IPS DF 6.9 (cell line): Measurements from ENCODE around the gene CELF2.

Experiments
- DNase-seq: peaks from one replicate; pipeline ENCODE4 v3.0.0-alpha.2; 2013; ENCODE audit warnings: low read depth, low spot score
- H3K27ac ChIP-seq: one replicate; pipeline ENCODE4 v1.5.1; 2013; ENCODE audit warnings: low read length, control low read depth
- H3K27me3 ChIP-seq: 2 replicates; pipeline ENCODE4 v1.6.1; 2013; ENCODE audit warnings: mild to moderate bottlenecking, low read length; ENCODE audit not compliant: control insufficient read depth, insufficient read depth
- H3K36me3 ChIP-seq: 2 replicates; pipeline ENCODE4 v1.6.1; 2013; ENCODE audit warnings: low read length; ENCODE audit not compliant: control insufficient read depth, insufficient read depth
- H3K4me1 ChIP-seq: 2 replicates; pipeline ENCODE4 v1.6.1; 2013; ENCODE audit warnings: low read length; ENCODE audit not compliant: control insufficient read depth, insufficient read depth
- H3K4me3 ChIP-seq: 2 replicates; pipeline ENCODE4 v1.5.1; 2013; ENCODE audit warnings: mild to moderate bottlenecking, low read length
- H3K9me3 ChIP-seq: 2 replicates; pipeline ENCODE4 v1.6.1; 2013; ENCODE audit warnings: low read length, inconsistent platforms; ENCODE audit not compliant: control insufficient read depth, insufficient read depth
- WGBS: extraction: QIAGEN DNeasy Blood & Tissue Kit; methylation state at CpG from one replicate; pipeline ENCODE4 v1.1.7; 2013; ENCODE audit warnings: mixed read lengths, missing lambda C conversion rate; ENCODE audit not compliant: insufficient read length, insufficient coverage; 5-methylcytosine and 5-hydroxymethylcytosine counted together

Gene CELF2

GRCh38 chr10:11330383-11331045 is 312.8 kb downstream of the CELF2 start:
- DNase-seq, result no peak
- peaks cover 4% of the 10 kb centered on the region; the same call in 1 of the 2 replicates for H3K4me1 ChIP-seq
- H3K27me3 ChIP-seq, result no peaks in the 10 kb centered on the region
- no peak overlapping the region for H3K4me3 ChIP-seq
- no CpG with 5 or more reads among the region's 8 CpGs for WGBS
- H3K9me3 ChIP-seq, result no peaks in the 10 kb centered on the region
- H3K27ac ChIP-seq, result no peak overlapping the region
- no peaks in the 10 kb centered on the region for H3K36me3 ChIP-seq

DNA sequence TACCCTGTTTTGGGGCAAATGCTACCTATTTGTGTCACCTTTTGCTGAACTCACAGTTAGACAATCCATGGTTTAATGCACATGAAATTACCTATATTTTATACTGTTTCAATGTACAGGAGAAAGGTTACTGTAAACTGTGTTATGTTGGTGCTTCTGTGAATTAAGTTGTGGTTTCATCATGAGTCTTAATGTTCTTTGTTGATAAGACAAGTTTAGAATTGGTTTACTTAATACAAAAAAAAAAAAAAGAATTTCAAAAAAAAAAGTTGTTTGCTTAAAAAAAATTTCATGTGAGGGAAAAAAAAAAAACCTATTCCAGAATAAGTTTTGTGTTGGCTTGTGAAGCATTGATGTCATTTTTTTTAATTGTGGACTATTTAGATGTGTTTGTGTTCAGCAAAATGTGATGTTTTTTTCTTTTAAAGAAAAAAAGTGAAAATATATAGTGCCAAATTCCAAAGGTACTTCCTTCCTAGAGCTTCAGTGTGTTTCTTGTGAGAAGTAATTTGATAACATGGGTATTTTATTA is 313.4 kb downstream of the CELF2 start:
- Histone ChIP-seq H3K27me3 (no peaks in the 10 kb centered on the region), H3K27ac (no peak overlapping the region), H3K36me3 (no peaks in the 10 kb centered on the region), H3K4me3 (no peak overlapping the region), H3K9me3 (no peaks in the 10 kb centered on the region), H3K4me1 (peaks cover 4% of the 10 kb centered on the region; the same call in 1 of the 2 replicates)
- no peak for DNase-seq

DNA sequence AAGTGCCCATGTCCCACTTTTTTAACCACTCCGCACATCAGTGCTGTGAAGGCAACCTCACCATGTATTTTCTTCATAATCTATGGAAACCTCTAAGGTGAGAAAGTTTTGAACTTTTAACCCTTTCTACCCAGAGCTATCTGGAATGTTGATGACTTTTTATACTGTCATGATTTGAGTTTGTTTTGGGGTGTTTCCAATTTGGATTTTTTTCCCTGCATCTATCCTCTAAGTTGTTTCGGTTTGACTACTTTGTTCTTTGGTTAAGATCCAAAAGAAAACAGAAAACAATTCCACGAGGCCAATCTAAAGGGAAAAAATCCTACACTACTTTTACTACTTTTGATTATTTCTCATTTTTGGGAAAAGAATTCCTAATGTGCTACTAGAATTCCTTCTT is 314.1 kb downstream of the CELF2 start:
- no peaks in the 10 kb centered on the region for H3K27me3 ChIP-seq
- no peak for DNase-seq
- H3K4me1 ChIP-seq, result peaks cover 4% of the 10 kb centered on the region; the same call in 1 of the 2 replicates
- no peaks in the 10 kb centered on the region for H3K9me3 ChIP-seq
- WGBS, result no CpG with 5 or more reads among the region's 3 CpGs
- H3K36me3 ChIP-seq, result no peaks in the 10 kb centered on the region
- H3K27ac ChIP-seq, result no peak overlapping the region
- no peak overlapping the region for H3K4me3 ChIP-seq

GRCh38 chr10:11332846-11333245 is 315.2 kb downstream of the CELF2 start:
- no peaks in the 10 kb centered on the region for H3K36me3 ChIP-seq
- 100% methylated on average over 3 of the region's 10 CpGs for WGBS
- H3K4me3 ChIP-seq, result no peak overlapping the region
- no peaks in the 10 kb centered on the region for H3K9me3 ChIP-seq
- H3K4me1 ChIP-seq, result peaks cover 8% of the 10 kb centered on the region
- H3K27me3 ChIP-seq, result no peaks in the 10 kb centered on the region
- H3K27ac ChIP-seq, result no peak overlapping the region
- DNase-seq, result no peak

- Histone ChIP-seq H3K4me3 (no peak overlapping the region), H3K9me3 (no peaks in the 10 kb centered on the region), H3K27me3 (no peaks in the 10 kb centered on the region), H3K27ac (no peak overlapping the region), H3K36me3 (no peaks in the 10 kb centered on the region), H3K4me1 (peaks cover 4% of the 10 kb centered on the region)
- DNase-seq, result no peak
- WGBS, result no CpG with 5 or more reads among the region's 8 CpGs
Measured at GRCh38 chr10:11334436-11334835, 316.8 kb downstream of the CELF2 start.

- no CpG with 5 or more reads among the region's 12 CpGs for WGBS
Measured at GRCh38 chr10:11335167-11335652, 317.5 kb downstream of the CELF2 start.

DNA sequence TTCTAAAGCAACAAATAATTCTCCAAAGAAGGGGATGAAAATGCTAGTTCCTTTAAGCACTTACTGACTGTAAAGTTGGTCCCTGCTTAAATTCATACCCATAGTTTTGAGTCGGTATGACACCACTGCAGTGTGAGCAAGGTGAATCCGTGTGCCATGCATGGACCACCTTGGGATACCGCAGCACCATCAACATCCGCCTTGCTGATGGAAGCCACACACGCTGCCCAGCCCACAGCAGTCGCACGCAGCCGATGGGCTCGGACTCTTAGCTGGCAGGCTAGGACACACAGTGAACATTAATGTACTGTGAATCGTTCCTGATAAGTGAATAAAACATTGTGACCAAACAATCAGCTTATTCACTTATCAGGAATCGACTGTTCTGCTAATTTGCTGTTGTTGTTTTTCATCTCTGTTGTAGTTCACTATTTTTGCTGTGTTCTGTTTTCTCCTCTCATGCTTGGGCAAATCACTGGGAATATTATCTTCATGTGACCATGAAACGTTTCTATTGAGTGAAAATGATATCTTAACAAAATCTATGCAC is 318.3 kb downstream of the CELF2 start:
- H3K36me3 ChIP-seq, result no peaks in the 10 kb centered on the region
- no peaks in the 10 kb centered on the region for H3K9me3 ChIP-seq
- no CpG with 5 or more reads among the region's 12 CpGs for WGBS
- no peaks in the 10 kb centered on the region for H3K27me3 ChIP-seq
- H3K4me1 ChIP-seq, result peaks cover 4% of the 10 kb centered on the region
- no peak overlapping the region for H3K27ac ChIP-seq
- DNase-seq, result no peak
- H3K4me3 ChIP-seq, result no peak overlapping the region

More at GRCh38 chr10:11335167-11335652, 317.5 kb downstream of the CELF2 start:
- no peak for DNase-seq
- Histone ChIP-seq H3K27ac (no peak overlapping the region), H3K27me3 (no peaks in the 10 kb centered on the region), H3K9me3 (no peaks in the 10 kb centered on the region), H3K36me3 (no peaks in the 10 kb centered on the region), H3K4me3 (no peak overlapping the region), H3K4me1 (peaks cover 4% of the 10 kb centered on the region)

- no CpG with 5 or more reads among the region's 8 CpGs for WGBS
- no peak for DNase-seq
- no peak overlapping the region for H3K27ac ChIP-seq
- H3K9me3 ChIP-seq, result no peaks in the 10 kb centered on the region
- H3K4me1 ChIP-seq, result peaks cover 4% of the 10 kb centered on the region
- H3K27me3 ChIP-seq, result no peaks in the 10 kb centered on the region
- H3K4me3 ChIP-seq, result no peak overlapping the region
- H3K36me3 ChIP-seq, result no peaks in the 10 kb centered on the region
Measured at GRCh38 chr10:11336722-11337162, 319.1 kb downstream of the CELF2 start.

GRCh38 chr10:11337516-11337915 is 319.8 kb downstream of the CELF2 start:
- Histone ChIP-seq H3K27me3 (no peaks in the 10 kb centered on the region), H3K9me3 (no peaks in the 10 kb centered on the region)

GRCh38 chr10:11338160-11338844 is 320.6 kb downstream of the CELF2 start:
- Histone ChIP-seq H3K4me1 (peaks cover 4% of the 10 kb centered on the region), H3K27ac (no peak overlapping the region), H3K9me3 (no peaks in the 10 kb centered on the region), H3K27me3 (no peaks in the 10 kb centered on the region), H3K36me3 (no peaks in the 10 kb centered on the region), H3K4me3 (no peak overlapping the region)
- no CpG with 5 or more reads among the region's 10 CpGs for WGBS
- DNase-seq, result no peak

More at GRCh38 chr10:11337516-11337915, 319.8 kb downstream of the CELF2 start:
- Histone ChIP-seq H3K4me3 (no peak overlapping the region), H3K36me3 (no peaks in the 10 kb centered on the region), H3K4me1 (peaks cover 4% of the 10 kb centered on the region), H3K27ac (no peak overlapping the region)
- WGBS, result no CpG with 5 or more reads among the region's 15 CpGs
- DNase-seq, result no peak
